HG03280 (cell line): ENCODE measurements around the gene GRAMD1B.

ENCODE experiments used
- ATAC-seq: cut with Tn5 transposase; IDR thresholded peaks from one replicate; pipeline ENCODE4 v1.9.1; 2021; ENCODE audit warnings: mild to moderate bottlenecking, moderate library complexity; ENCODE audit not compliant: unreplicated experiment

GRAMD1B gene

DNA sequence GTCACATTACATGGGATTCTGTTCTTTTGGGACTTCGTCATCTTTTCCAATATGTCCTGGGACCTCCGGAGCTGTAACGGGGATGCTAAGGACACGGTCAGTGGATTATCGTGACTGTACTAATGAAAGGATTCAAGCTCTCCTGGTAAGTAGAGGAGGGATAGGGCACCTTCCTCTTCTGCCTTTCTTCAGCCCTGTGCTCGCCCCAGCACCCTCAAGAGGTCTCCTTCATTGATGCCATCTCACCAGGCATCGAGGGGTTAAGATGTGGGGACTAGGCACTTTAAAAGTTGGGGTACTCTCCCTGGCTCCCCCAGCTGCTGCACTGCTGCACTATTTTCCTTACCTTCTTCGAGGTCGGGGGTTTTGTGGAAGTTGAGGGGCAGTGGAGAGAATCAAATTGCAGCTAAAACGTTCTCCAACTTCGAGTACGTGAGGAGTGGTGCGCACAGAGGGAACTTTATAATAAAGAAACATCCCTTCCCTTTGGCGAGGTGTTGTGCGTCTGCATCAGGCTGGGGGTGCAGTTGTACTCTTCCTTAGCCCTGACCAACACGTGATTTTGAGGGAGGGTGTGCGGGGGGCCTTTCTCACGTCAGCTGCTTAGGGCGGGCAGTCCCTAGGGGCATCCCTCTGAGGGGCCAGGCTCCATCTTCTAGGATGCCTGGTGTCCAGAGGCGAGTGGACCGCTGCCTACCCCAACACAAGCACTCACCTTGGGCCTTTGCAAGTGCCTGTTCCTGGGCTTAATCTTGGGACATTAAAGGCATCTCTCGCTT is 96.1 kb downstream of the GRAMD1B start:
- no peak for ATAC-seq

GRCh38 chr11:123526918-123527317 is 96.8 kb downstream of the GRAMD1B start:
- ATAC-seq = no peak

DNA sequence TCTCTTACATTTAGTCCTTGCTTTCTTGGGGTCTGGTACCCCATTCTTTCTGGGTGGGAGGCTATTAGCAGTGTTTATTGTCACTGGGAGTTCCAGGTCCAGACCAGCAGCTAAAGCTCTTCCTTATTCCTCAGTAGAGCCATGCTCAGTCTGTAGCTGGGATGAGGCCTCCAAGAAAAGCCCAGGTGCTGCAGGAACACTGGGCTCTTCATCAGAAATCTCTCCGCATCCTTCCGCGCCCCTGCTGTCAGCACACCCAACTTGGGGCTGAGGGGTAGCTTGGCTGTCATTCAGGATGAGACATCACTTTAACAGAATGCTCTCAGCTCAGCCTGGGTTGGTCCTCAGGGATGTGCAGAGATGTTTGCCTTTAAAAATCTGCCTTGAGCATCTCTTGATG is 97.5 kb downstream of the GRAMD1B start:
- no peak for ATAC-seq

DNA sequence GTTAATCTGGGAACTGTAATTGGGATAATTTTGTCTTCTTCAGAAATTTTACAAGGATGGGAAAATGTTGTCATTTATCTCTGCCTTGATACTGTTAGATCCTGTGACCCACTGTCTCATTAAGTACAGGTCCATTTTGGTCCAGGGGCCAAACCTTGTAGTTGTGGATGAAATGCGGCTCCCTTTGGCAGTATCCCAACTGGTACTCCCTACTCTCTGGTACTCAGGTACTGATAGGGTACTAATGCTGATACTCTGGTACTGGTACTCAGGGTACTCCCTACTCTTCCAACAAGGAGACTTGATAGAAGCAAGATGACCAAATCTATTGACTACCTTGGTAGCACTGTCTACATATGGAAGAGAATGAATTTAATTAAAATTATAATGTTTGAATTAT is 97.9 kb downstream of the GRAMD1B start:
- ATAC-seq = no peak

GRCh38 chr11:123531325-123531724 is 101.3 kb downstream of the GRAMD1B start:
- no peak for ATAC-seq

GRCh38 chr11:123532131-123532530 is 102.1 kb downstream of the GRAMD1B start:
- no peak for ATAC-seq

GRCh38 chr11:123535401-123535800 is 105.3 kb downstream of the GRAMD1B start:
- no peak for ATAC-seq

DNA sequence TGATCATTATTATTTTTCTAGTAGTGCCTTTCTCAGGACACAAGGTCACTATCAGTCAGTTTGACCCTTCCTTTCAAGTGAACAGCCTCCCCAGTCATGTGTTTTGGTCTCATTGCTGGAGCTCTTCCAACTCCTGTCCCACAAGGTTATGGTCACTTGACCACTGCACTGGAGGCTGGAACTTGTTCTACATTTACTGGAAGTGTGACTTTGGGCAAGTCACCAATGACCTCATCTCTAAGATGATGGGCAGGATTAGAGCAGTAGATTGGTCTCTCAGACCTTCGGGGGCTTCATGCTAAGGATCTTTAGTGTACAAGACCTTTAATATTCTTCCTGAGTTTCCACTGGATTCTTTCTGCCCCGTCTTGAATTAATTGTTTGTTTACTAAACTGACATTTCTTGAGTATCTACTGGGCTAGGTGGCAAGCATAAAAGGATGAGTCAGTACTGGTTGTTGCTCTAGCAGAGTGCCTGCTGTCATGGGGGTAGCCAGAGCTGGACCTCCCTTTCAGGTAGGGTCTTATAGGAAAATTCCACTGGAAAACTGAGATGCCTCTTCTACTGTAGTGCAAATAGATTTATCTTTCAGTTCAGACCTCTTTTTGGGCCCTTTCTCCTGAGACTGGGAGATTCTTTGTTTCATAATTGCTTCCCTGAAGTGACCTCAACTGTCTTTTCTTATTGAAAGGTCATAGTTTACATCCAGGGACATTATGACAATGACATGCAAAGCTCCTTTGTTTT is 106.8 kb downstream of the GRAMD1B start:
- no peak for ATAC-seq

DNA sequence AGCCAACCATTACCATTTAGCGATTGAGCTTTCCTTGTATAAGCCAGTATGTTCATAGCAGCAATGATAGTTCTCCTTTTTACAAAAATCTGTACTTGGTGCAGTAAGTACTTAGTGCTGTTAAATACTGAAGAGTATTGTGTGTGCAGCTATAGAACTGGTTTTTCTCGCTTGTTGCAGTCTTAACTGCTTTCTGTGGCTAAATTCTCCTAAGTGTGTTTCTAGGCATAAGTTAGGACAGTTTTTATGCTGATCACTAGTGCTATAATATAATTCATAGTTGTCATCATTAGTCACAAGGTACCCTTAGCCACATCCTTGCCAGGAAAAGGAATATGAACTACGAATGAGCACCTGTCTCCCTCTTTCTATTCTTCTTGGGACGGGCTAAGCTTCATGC is 107.7 kb downstream of the GRAMD1B start:
- ATAC-seq = no peak

GRCh38 chr11:123543797-123544196 is 113.7 kb downstream of the GRAMD1B start:
- no peak for ATAC-seq

DNA sequence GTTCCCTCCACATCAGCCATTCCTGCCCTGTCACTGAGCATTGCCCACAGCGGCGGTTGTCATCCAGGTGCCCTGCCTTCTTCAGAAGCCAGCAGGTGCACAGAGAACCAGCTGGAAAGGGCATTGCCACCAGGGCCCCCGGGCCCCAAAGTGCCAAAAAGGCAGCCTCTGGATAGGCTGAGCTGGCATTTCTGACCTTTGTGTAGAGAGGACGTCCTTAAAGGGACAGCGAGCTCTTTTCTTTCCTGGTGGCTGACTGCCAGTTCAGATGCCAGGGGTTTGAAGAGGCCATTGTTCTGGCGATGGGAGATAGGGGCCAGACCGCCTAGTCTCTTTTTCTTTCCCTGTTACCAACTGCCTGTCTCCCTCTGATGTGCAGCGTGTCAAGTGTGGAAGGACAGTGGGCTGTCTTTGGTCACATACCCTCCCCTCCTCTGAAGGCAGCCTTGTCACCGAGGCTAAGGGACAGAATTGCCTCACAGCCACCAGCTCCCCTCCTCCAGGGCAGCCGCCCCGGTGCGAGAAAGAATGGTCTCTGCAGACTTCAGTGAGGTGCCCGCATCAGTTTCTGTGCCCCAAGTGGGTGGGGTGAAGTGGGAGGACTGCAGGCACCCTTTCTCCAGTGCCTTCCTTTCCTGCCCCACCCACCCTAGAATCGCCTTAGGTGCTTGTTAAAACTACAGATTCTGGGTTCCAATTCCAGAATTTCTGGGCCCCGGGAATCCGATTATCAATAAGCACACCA is 114.7 kb downstream of the GRAMD1B start:
- no peak for ATAC-seq

- no peak for ATAC-seq
Observed at GRCh38 chr11:123545726-123546270, 115.7 kb downstream of the GRAMD1B start.

DNA sequence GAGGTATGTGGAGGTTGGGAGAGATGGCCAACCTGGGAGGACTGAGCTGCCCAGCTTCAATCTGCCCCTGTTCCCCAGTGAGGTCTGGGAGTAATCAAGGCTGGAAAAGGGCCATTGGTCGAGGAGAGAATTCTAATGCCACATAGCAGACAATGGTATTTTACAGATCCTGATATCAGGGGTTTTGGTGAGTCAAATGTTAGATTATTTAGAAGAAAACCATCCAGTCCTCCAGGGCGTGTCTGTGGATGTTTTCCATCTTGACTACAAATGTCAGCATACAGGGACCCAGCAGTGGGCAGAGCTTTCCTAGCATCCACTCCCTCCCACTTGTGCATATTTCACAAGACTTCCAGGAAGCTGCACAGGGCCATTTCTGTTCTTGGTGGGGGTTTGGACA is 116.4 kb downstream of the GRAMD1B start:
- no peak for ATAC-seq

DNA sequence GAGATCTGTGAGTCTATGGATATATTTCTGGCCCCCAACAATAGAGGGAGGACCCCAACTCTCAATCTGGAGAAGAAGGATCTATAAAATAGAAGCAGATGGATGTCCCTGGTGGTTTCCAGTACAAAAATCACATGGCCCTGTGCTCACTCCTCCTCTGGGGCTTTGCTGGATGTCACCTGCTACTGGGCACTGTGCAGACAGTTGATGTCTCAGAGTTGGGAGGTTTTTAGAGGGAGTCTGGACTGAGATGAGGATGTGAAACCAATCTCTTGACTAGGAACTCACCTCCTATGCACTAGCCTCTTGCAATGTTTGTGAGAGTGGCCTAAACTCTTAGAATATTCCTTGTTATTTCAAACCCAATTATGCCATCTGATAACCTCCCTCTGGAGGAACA is 117.1 kb downstream of the GRAMD1B start:
- peak; percentile 89 for ATAC-seq

DNA sequence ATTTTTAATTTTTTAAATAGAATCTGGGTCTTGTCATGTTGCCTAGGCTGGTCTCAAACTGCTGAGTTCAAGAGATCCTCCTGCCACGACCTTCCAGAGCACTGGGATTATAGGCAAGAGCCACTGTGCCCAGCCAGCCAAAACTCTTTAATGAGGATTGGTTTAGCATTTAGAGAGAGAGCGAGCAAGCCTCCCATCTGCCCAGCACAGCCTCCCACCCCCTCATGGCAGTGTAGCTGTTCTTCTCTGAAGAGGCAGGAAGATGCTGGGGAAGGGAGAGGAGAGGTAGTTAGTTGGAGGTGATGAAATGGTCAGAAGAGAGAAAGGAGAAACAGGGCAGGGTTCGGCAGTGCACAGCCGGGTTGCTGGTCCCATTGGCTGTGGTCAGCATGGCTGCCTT is 118.7 kb downstream of the GRAMD1B start:
- no peak for ATAC-seq

- no peak for ATAC-seq
Observed at GRCh38 chr11:123549926-123550917, 120.2 kb downstream of the GRAMD1B start.

DNA sequence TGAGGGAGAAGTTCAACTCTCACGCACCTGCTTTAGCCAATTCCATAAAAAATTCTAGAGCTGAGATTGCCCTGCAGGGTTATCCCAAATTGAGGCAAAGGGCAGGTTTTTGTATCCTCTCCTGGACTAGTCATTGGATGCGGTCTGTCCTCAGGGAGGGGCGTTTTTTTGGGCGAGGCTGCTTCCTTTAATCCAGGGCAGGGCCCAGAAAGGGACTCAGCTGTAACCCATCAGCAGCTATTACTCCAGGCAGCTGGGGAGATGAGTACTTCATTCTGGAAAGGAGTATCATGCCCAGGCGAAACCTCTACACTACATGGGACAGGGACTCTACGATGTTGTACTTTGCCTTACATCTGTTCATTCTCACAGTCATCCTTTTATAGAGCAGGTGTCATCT is 121.0 kb downstream of the GRAMD1B start:
- no peak for ATAC-seq

- no peak for ATAC-seq
Observed at GRCh38 chr11:123556633-123557032, 126.6 kb downstream of the GRAMD1B start.

DNA sequence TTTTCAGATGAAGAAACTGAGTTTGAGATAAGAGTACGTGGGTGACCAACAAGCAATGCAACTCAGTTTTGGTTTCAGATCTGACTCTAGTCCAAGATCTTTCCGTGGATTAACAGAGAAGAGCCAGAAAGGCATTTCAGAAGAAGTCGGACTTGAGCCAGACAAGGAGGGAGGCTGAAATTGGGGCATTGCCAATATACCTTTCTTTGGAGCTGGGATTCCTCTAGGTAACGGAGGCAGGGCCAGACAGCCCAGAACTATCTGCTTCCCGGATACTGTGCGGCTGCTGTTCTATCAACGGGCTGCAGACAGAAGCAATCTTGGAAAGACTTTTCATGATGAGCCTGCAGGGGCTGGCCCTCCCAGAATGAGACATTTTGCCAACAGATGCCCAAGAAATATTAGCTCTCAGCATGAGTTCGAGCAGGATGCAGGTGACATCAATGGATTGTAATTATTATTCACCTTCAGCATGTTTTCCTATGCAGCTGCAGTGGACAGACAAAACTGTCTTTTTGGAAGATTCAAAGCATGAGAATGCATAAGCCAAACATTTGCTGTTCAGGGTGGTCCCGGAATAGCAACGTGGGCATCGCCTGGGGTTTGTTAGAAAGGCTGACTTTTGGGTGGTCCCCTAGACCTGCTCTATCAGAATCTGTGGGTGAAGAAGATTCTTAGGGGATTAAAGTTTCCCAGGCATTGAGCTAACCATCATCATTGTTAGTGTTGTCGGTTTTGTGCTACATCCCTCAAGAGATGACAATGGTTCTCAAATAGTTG is 128.7 kb downstream of the GRAMD1B start:
- no peak for ATAC-seq
